GM21390 (cell line): Measurements from ENCODE around the gene SND1.

Experiments used
- ATAC-seq: cut with Tn5 transposase; IDR thresholded peaks from one replicate; pipeline ENCODE4 v1.9.1; 2021; ENCODE audit not compliant: unreplicated experiment

Gene SND1

DNA sequence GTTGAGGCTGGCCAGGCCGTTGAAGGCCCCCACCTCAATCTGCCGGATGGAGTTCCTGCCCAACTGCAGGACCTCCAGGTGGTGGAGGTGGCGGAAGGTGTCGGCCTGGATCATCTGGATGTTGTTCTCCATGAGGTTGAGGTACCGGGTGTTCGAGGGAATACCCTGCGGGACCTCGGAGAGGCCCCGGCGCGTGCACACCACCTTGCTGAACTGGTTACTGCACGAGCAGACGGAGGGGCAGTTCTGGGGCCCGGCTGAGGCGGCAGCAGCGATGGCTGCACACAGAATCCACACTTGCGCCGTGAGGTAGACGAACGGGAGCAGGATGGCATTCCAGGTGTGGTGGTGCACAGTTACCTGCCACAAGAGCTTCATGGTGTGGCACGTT lies 378.3 kb downstream of the SND1 start:
- ATAC-seq = no peak

DNA sequence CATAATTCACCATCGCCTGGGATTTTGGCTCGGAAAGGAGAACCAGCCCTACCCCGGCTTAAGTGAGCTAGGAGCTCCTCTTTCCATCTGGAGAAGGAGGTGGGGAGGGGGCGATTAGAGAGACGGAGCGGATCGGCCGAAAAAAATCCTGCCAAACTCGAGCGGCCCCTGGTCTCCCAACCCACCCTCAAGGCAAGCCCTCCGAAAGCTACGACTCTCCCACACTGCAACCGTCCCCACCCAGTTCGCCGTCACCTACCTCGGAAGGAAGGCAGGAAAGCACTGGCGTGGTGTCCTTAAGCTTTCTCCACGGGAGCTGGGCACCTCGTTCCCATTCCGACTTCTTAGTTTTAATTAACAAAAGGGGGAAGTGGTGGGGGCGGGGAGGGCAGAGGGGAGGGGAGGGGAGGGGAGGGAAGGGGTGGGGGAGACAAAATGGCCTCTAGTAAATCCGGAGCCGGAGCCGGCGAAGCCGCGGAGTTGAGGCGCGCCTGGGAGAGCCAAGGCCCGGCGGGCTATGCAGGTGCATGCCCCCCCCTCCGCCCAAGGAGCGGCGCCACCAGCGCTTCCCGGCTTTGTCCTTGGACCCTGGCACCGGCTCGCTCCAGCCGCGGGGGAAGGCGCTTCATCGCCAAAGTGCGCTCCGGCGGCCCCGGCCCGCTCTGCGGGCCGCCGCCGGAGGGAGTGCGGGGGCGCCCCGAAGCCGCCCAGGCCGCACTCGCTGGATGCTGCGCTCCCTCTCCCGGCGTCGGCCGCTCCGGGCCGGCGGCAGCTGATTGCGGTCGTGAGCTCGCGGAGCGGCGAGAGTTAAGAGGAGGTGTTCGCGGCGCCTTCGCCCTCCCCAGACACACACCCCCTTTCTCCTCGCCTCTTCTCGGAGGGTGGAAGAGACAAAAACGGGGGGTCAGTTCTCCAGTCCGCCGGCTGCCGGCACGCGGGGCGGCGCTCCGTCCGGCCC lies 378.9 kb downstream of the SND1 start, which contains the start of gene LRRC4:
Gene LRRC4, minus strand, starts transcription at position 784 of the 958 bp plus-strand sequence. CDS start 797 bp downstream, outside the sequence.
- ATAC-seq = peak; percentile 52

DNA sequence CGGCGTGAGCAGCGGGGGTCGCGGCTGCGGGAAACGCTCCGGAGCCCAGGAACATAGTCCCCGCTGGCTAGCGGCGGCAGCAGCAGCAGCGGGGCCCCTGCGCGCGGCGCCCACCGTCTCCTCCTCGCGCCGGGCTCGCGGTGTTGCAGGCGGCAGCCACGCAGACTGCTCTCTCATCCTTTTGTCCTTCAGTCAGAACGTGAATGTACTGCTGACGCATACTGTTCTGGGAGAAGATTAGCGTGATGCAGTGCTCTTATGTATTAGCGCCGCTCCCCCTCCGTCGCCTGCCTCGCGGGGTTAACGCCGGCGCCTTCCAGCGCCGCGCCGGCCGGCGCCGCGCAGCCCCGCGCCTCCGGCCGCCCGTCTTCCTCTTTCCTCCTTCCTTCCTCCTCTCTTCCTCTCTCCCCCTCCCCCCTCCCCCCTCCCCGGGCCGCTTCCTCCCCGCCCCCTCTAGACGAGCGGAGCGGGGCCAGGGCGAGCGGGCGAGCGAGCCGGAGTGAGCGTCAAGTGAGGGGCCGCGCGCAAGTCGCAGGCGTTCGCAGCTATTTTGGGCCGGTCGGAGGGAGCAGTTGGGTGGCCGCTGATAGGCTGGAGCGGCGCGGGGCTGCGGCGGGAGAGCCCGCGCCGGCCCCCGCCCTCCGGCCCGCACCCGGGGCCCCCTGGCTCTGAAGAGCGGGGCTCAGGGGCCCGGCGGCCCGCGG lies 380.1 kb downstream of the SND1 start:
- peak; percentile 46 for ATAC-seq

- ATAC-seq = no peak
Observed at GRCh38 chr7:128032605-128033235, 380.7 kb downstream of the SND1 start.

DNA sequence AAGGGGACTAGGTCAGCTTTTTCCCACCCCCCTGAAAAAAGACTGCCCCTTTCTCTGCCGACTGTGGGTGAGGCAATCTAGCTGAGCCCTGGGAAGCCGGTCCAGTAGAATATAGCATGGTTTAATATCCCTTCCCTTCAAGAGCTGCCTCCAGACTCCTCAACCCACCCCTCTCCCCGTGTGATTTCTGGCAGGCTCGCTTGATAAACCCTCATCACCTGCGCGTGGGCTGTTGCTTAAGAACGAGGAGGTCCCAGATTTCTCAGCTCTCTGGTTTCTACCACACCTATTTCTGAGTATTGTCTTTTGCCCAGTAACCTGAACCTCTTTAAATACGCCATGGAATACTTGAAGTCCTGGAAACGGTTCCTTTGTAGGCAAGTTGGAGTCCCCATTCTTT lies 381.3 kb downstream of the SND1 start:
- ATAC-seq = no peak

GRCh38 chr7:128034825-128035224 lies 382.8 kb downstream of the SND1 start:
- no peak for ATAC-seq

GRCh38 chr7:128035712-128036111 lies 383.7 kb downstream of the SND1 start:
- ATAC-seq = no peak

GRCh38 chr7:128036226-128036940 lies 384.4 kb downstream of the SND1 start:
- peak; percentile 46 for ATAC-seq

DNA sequence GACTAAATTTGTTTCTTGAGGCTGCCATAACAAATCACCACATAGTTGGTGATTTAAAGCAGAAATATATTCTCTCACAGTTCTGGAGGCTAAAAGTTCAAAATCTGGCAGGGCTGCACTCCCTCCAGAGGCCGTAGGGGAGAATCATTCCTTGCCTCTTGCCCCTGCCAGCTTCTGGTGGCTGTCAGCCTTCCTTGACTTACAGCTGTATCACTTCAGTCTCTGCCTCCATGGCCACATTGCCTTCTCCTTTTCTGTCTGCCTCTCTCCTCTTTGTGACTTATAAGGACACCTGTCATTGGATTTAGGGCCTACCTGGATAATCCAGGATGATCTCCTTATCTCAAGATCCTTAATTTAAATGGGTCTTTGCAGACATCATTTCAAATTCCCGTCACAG lies 385.1 kb downstream of the SND1 start:
- ATAC-seq = no peak

GRCh38 chr7:128037880-128038619 lies 386.1 kb downstream of the SND1 start:
- ATAC-seq = peak; percentile 48

- no peak for ATAC-seq
Observed at GRCh38 chr7:128039544-128039953, 387.6 kb downstream of the SND1 start.

DNA sequence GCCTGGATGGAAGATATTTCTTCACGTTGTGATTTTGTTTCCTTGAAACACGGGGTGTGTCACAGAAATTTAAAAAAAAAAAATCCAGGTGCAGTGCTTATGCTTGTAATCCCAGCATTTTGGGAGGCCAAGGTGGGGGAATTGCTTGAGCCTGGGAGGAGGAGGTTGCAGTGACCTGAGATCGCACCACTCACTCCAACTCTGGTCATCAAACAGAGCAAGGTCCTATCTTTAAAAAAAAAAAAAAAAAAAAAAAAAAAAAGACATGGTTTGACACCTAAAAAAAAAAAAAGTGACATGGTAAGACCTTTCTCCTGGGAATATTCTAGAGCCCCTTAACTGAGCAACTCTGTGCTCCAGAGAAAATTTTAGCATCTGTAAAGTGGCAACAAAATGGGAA lies 388.2 kb downstream of the SND1 start:
- ATAC-seq = no peak

DNA sequence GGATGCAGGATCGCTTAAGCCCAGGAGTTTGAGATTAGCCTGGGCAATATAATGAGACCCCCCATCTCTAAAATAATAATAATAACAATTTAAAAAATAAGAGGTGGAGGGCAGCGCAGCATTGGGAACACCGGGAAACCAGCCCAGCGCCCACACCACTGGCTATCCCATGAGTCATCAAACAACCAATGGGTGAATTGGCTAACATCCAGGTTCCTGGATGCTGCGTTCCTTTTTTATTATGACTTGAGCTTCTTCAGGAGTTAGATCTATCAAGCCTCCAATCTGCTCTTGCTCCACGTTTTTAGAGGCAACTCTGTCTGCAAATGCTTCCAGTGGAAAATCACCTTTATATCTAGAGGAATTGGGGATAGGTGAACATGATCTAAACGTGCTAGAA lies 389.2 kb downstream of the SND1 start:
- ATAC-seq = no peak

DNA sequence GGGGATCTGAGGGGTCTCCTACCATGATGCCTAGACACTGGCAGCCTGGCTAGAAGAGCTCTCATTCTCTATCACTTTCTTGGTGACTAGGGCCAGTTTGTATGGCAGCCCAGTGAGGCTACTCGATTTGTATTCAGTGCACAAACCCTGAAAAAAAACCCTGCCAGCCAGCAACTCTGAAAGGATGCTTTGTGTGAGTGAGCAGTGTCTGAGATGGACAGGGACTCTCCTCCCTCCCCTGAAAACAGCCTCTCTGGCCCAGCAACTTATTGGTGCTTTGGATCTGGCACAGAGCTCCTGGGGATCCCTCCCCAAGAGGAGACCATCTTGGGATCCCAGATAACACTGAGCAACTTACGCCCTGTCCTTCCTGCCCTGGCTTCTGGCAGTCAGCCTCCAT lies 390.0 kb downstream of the SND1 start:
- ATAC-seq = no peak

DNA sequence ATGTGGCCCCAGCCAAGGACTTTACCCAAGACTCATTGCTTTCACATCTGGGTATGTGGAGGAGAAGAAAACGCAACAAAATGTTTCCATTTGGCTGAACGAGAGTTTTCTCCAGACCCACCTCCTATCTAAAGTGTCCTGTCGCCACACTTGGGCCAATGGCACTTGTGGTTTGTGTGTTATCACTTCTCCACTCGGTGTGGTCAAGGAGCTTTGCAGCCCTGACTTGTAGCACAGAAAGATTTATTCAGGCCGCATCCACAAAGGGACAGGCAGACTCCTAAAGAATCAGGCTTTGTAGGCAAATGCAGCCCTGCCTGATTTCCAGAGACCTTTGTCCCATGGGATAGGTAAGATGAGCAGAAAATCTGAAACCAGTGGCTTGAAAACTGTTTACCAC lies 392.1 kb downstream of the SND1 start:
- ATAC-seq = no peak

GRCh38 chr7:128045158-128045557 lies 393.2 kb downstream of the SND1 start:
- no peak for ATAC-seq

GRCh38 chr7:128045766-128046165 lies 393.8 kb downstream of the SND1 start:
- no peak for ATAC-seq

GRCh38 chr7:128052404-128052803 lies 400.4 kb downstream of the SND1 start:
- ATAC-seq = no peak

DNA sequence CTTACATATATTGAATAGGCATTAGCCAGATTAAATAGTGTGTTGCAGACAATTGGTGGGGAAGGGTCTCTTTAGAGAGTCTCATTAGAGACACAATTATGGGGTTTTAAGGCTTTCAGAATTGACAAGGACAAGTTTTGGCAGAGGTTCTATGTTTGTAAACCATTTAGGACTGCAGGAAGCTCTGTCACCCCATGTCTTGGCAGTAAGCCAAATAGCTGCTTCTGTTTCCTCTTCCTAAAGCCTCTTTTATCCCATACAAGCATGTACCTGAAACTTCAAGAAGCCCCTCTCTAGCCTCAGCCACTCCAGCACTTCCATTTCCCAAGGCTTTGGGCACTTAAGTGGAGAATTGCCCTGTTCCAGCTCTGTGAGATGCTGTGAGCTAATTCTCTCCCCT lies 401.0 kb downstream of the SND1 start:
- ATAC-seq = no peak

GRCh38 chr7:128053991-128054390 lies 402.0 kb downstream of the SND1 start:
- ATAC-seq = no peak
